DMS114 treated with DMSO at 0.1 percent for 48 hours (cell line): ENCODE measurements around the gene RPUSD4.
"Not testable (repeated sequence)": the region's sequence is repeated elsewhere in the genome, so short reads cannot be mapped to it uniquely, and the experiment has no call there.

ENCODE experiments used
- DNase-seq: peaks from one replicate; lab custom pipeline; 2025; ENCODE audit not compliant: unreplicated experiment; lab: John Stamatoyannopoulos, UW

RPUSD4 gene, protein sequence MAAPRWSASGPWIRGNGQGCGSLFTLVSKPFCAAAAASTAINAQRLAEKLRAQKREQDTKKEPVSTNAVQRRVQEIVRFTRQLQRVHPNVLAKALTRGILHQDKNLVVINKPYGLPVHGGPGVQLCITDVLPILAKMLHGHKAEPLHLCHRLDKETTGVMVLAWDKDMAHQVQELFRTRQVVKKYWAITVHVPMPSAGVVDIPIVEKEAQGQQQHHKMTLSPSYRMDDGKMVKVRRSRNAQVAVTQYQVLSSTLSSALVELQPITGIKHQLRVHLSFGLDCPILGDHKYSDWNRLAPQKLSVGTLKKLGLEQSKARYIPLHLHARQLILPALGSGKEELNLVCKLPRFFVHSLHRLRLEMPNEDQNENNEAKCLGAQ

DNA sequence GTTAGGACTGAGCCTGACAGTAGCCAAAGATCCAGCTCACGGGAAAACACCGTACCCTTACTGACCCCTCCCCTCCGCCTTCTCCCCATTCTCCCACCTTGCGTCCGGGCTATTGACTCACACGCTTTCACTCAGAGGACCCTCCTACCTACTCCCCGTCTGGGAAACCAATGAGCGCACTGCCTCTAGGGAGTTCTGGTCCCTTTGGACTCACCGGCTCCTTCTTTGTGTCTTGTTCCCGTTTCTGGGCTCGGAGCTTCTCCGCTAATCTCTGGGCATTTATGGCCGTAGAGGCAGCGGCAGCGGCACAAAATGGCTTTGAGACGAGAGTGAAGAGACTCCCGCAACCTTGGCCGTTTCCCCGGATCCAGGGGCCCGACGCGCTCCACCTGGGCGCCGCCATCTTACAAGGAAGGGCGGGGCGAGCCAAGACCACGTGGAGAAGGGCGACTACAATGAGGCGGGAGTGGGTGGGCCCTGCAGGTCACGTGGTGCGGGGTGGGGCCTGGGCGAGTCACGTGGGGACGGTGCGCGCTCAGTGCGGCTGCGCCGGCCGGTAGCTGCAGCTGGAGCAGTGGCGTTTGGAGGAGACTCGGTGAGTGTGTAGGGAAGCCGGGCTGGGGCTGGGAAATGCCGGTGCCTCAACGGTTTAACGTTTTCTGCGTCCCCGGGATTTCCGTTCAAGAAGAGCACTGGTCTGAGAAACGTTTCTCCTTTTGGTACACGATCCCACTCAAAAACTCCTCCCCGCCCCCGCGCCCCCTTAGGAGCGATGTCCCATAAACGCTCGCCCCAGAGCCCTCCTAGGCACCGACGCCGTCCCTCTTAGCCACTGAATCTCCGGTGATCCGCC is at the start of gene RPUSD4, which contains the start of gene FAM118B:
RPUSD4 (minus strand) TSS at position 415 of the 853 bp plus-strand sequence; CDS start at position 403, 12 bp downstream.
FAM118B (plus strand) TSS at position 547 of the 853 bp plus-strand sequence. CDS start 23,220 bp downstream, outside the sequence.
- DNase-seq = peak; percentile 81

DNA sequence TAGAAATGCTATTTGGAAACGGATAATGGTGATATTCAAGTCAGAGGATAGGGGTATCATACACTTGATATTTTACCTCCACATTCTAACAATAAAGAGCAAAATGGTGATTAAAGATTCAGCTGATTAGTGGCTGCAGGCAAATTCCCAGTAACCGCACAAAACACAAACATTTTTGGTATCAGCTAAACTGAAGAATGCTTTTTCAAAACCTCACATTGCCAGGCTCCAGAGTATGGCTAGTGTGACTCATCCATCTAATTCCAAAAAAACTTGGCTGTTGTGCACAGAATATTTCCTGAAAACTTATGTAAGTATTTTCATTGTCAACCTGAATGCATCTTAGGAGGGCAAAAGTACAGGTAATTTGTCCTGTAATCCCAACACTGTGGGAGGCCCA is 46.3 kb upstream of the RPUSD4 start:
- DNase-seq = no peak

DNA sequence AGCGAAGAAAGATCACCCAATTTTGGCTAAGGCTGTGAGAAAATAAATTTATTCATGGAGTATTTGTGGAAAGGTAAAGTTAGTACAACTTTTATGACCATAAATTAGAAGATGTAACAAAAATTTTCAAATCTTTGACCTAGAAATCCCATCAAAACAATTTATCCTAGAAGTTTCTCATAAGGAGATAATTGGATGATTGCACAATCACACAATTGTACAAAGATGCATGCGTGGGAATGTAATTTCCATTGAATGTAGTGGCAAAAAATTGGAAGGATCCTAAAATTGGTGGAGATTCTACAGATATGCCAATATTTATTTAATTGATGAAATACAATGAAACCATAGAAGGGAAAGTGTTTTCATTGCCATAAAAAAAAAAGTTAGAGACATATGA is 45.7 kb upstream of the RPUSD4 start:
- DNase-seq = no peak

DNA sequence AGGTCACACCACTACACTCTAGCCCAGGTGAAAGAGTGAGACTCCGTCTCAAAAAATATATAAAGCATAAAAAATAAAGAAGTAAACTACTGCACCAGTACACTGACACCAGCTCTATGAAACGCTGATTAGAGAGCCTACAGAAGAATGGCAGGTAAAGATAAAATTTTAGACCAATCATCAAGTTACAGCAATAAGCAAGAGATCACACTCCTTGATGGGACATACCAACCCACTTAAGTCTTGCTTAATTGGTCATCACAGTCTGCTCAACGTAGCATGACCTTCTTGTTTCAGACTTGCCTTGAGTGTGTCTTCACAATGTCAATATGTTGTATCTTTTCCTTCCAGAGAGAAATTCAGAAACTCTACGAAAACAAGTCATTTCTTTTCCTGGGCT is 44.8 kb upstream of the RPUSD4 start:
- DNase-seq = no peak

DNA sequence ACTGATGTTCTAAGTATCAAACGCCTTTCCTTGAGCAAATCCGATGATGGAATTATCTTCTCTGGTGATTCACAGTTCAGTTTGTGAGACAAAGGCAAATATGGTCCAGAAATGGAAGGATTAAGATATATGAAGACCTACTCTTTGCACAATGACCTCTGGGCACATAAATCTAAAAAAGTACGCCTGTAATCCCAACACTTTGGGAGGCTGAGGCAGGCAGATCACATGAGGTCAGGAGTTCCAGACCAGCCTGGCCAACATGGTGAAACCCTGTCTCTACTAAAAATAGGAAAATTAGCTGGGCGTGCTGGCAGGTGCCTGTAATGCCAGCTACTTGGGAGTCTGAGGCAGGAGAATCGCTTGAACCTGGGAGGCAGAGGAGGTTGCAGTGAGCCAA is 44.1 kb upstream of the RPUSD4 start:
- DNase-seq = not testable (repeated sequence)

DNA sequence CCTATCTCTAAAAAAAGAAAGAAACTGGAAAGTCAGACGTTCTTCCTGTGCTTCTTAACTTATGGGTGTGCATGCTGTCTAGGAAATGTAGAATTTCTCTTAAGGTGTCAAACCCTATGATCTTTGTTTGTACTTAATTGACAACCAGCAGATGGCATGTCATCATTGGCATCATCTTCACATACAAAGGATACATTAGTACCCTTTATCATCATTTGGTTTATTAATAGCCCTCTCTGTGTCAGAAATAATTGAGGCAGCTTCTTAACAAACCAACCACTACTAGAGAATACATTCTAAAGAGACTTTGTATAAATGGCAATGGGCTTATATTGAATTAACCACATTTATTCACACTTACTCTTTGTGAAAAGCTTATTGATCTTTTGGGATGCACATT is 43.4 kb upstream of the RPUSD4 start:
- DNase-seq = no peak

DNA sequence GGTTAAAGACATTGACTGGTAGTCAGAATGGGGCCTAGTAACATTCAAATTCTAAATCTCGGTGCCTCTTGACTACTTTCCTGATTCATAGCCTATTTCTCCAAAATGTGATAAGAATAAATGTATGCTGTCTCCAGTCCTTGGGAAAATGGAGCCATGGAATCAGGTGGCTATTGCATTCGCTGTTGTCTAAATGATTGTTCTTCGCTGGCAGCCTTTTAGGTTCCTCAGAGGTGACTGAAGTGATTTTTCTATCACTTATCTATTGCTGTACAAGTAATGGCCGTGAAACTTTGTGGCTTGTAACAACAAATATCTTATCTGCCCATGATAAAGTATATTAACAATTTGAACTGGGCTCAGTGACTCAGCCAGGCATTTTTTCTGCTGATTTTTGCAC is 41.8 kb upstream of the RPUSD4 start:
- no peak for DNase-seq

DNA sequence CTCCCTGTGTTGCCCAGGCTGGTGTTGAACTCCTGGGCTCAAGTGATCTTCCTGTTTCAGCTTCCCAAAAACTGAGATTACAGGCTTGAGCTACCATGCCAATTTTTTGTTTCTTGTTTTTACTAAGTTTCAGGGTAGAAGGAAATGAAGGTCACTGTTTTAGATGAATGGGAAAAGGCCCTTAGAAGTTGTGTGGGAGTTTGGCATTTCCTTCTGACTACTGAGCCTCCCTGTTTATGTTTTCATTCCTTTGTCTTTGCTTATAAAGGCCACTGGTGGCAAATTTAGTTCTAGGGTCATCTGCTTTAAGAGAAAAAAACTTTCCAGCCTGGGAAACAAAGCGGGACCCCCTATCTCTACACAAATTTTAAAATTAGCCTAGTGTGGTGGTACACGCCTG is 35.2 kb upstream of the RPUSD4 start:
- DNase-seq = no peak

DNA sequence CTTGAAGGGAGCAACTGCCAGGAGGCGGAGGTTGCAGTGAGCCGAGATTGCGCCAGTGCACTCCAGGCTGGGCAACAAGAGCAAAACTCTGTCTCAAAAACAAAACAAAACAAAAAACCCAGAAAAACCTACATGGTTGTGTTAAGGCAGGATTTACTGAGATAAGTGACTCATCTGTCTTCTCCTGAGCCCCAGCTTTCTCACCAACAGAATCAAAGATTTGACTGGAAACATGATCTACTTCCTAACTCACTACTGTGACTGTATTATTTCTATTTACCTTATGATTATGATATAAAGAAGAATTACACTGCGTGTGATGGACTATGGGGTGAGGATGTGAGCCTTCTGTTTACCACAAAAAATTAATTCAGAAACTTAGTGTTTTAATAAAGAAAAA is 21.9 kb upstream of the RPUSD4 start:
- DNase-seq = no peak

DNA sequence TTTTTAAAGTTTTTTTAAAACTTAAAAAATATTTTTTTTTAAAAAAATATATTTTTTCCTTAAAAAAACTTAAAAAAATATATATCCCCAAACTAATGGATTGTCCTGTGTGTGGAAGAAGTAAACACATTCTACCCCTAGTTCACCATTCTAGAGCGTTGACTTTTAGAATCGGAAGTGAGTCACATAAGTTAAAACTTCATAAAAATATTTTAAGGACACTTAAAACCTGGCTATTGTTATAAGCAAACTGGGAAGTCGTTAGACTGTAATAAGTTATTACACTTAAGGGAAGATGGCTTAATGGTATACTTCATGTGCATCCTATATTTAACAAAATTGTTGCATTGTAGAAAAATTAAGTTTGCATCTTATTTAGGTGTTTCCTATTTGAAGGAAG is 21.2 kb upstream of the RPUSD4 start:
- no peak for DNase-seq

DNA sequence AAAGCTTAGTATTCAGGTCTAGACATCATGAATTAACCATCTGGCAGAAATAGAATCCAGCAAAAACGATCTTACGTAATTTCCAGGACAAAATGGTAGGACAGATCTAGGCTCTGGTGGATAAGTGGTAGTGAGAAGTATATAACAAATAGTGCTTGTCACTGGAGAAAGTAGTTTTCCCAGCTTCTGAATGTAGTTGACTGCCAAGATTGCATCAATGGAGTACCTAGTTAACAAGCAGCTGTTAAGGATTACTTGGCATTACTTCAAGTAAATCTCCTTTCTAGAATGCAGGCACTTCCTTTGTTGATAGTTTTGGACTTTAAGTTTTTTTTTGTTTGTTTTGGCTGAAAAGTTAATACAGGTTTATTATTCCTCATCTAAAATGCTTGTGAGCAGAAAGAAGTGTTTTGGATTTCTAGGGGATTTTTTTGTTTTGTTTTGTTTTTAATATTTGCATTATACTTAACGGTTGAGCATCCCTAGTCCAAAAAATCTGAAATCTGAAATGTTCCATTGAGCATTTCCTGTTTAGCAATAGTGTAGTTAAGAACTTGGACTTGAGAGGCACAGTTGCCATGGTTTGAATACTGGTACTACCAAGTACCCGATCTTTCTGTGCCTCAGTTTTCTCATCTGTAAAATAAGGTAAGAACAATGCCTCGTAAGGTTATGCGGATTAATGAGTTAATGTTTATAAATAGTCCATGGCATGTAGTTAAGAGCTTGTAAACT is 20.4 kb upstream of the RPUSD4 start:
- no peak for DNase-seq

DNA sequence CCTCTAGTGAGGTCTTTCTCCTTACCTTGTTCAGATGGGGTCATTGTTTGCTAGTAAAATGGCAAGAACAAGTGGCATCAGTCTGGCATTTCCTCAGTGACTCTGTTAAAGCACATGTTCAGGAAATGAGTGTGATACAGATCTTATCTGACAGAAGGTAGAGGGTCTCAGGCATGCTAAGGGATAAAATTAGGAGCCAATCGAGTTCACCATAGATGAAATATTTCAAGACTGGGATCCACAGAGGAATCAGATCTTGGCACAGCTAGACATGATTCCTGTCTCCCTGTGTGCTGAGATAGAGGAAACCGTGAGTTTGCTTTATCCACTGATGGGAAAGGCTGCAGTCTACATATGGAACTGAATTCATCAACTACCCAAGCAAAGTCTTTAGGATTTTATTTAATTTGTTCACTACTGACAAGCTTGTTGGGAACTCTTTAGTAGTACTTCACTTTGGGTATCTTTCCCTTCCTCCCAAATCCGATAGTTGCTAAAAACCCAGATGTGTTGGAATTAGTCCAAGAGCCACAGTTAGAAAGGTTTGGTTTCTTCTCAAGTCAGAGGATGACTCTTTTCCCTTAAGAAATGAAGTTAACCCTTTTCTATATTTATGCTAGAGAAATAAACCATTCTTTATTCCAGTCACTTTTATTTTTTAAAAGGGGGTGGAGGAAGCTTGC is 18.5 kb upstream of the RPUSD4 start:
- no peak for DNase-seq

DNA sequence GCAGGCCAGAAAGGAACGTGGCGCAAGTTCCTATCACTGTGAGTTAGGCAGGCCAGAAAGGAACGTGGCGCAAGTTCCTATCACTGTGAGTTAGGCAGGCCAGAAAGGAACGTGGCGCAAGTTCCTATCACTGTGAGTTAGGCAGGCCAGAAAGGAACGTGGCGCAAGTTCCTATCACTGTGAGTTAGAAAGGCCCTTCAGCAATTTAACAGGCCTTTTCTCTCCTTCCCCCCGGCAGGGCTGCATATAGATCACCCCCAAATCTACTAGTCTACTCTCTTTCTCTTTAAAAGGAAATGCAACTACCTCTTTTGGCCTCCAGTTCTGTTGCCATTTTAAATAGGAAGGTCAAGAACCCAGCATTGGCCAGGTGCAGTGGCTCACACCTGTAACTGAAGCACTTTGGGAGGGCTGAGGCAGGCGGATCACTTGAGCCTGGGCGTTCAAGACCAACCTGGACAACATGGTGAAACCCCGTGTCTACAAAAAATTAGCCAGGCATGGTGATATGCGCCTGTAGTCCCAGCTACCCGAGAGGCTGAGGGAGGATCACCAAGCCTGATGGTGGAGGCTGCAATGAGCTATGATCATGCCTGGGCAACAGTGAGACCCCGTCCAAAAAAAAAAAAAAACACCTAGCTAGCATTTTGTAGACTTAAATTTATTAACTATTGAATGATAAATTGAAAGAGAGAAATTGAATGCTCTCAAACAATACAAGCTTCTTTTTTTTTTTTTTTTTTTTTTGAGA is 15.1 kb upstream of the RPUSD4 start:
- DNase-seq = no peak

DNA sequence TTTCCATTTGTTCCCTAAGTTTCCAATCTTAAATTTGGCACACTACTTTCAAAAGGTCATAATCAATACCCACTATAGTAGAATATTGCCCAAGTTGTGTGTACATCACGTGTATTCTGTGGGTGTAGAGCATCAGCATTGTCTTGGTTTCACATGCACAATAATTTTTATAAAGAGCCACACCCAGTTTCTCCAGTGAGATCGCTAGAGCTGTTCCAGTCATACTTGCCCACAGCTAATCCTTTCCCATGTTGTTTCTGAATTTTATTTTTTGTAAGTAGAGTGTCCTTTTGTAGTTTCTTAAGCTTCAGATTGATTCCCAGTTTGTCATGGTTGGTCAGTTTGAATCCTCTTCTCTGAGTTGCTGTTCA is 13.8 kb upstream of the RPUSD4 start:
- no peak for DNase-seq

DNA sequence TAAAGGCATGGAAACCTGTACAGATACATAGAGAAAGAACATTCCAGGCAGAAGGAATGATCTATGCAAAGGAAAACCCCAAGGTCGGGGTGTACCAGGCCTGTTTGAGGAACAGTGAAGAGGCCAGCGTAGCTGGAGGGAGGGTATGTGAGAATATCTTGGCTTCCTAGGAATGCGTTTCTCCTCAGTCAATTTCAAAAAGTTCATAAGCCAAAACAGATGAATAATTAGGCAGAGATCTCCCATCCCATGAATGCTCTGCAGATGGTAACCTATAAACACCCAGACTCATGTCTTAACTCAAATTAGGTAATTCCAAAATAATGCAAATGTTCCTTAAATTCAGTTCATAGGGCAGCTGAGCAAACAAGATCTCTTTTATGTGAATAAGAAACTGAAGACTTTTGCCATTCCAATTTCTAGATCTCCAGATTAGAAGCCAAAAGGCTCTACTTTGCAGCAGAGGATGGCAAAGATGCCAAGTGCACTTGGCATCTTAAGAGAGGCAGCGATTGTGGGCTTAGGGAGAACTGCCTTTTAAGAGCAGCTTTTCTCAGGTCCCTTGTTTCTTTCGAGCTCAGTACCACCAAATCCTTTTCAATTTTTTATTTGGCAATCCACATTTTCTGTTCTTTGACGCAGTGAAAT is 13.3 kb upstream of the RPUSD4 start:
- DNase-seq = no peak

DNA sequence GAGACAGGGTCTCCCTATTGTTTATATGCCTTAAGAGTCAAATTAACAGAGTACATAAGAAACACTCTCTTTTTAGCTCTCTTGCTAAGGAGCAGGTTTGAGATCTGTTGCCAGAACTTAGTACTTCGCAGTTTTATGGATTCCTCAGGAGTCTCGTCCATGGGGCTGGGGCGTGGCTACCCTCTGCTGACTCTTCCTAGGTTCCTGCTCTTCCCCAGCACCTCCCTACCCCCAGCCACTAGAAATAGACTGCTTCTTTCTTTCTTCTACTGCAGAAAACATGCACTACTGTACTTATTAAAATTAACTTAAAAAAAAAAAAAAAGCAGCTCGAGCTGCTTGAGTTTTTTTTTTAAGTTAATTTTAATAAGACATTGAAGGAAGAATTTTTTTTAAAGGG is 8.1 kb upstream of the RPUSD4 start:
- no peak for DNase-seq

DNA sequence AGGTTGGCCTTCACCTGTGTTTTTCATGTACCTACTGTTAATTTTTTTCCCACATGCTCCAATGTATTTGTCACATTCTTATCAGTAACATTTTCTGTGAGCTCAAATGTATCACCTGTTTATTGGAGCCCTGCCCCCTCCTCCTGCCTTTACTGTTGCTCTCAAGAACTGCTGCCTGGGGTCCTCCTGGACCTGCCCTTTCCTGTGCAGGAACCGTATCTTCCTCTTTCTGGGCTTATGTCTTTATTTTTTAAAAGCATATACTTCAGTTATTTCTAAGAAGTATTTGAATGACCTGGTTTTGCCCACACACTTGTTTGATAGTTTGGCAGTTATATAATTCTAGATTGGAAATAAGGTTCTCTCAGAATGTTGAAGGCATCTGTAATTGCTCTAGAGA is 6.0 kb upstream of the RPUSD4 start:
- no peak for DNase-seq

DNA sequence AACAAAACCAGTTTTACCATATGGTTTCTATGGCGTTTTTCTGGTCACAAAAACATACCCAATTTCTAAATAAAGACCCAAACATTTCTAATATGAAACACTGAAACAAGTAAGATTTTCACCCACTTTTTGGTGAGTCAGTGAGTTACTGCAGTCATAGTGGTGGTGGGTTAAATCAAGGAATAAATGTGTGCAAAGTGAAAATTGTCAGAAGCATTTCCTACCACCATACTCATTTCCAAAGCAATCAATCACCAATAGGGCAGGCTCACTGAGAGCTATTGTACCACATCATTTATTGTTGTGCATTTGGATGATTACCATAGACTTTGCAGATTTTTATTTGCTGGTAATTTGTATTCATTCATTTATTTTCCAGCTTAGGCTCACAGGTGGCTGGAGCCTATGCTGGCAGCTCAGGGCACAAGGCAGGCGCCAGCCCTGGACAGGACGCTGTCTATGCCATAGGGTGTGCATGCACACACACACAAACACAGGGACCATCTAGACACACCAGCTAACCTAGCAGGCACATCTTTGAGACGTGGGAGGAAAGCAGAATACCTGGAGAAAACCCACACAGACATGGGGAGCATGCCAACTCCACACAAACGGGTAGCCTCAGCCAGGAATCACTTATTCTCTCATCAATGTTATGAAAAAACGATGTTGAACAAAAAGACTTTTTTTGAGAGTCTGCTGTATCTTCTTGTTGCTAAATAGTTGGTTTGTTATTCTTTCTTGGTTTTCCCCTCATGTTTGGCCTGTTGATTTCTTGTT is 5.3 kb upstream of the RPUSD4 start:
- no peak for DNase-seq

DNA sequence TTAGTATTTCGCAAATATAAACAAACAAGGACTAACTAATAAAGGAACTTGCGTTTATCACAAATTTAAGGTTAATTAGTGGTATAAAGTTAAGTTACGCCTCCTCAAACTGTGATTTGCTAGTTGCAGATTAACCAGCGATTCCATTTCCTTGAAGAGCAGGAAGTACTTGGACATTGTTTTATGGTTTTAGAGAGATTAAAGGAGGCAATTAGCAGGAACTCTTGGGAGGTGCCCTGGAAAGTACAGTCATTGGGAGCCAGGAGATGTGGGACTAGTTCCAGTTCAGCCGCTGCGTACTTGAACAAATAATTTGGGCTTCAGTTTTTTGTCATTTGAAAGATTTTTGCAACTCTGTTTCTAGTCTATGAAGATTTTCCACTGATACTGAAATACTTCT is 3.4 kb upstream of the RPUSD4 start:
- no peak for DNase-seq
